ENCODE results near the gene ARHGAP22.

Gene ARHGAP22

DNA sequence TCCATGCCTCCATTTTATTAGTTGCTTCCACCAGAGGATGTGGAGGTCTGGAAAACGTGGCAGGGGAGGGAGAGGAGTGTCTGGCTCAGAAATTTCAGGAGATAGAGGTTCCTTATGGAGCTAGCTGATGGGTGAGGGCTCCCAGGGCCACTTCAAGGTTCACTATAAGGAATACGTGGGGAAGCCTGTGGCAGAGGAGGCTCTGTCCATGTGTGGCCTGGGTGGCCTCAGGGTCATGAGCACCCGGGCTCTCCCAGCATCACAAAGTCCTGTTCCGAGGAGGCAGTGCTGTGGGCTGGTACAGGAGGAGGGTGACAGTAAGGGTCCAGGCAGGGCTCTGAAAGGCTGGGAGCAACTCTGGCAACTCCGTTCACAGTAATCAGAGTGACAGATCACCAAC is 24.6 kb downstream of the ARHGAP22 start:
- no peak for DNase-seq

DNA sequence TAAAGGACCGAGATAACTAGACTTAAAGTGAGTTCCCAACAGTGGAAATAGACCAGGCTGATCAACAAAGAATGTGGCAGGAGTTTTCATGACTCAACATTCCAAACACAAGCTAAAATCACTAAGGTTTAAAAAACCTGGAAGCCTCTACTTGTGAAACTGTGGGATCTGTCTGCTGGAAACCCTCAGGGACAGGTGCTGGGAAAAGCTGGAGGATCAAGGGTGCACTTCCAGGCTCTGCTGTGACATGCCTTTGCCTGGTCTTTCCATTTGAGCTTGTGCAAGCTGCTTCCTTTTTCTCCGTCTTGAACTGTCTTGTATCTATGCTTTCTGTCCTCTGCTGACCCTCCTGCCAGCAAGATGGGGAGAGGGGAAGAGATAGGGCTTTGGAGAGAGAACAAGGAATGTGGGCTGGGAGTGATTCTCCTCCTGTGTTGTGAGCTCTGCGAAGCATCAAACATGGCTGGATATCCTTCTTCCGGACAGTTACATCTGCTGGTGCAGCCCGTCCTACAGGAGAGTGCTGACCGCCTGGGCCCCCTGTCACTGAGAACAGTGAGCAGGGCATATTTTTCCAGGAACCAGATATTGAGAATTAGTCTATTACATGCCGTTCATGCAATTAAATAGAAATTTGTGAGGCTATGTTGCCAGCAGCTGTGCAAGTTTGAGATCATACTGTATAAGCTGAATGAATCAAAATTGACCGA is 25.5 kb downstream of the ARHGAP22 start:
- peak; percentile 71 for DNase-seq

DNA sequence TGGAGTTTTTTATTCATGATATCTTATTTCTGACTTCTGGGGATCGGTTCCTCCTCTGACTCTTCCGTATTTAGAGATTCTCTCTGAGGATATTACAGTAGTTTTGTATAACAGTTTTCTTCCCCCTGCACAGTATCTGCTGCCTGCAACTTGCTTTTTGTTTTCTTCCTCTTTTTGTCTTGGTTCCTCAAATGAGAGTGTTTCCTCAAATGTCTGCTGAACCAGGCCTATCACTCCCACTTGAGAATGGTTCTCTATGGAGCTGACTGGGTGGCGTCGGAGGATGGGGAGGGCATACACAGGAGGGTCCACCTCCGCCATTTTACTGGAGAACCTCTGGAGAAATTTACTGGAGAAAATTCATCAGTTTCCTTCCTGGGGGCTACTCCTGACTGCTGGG is 27.7 kb downstream of the ARHGAP22 start:
- no peak for DNase-seq

DNA sequence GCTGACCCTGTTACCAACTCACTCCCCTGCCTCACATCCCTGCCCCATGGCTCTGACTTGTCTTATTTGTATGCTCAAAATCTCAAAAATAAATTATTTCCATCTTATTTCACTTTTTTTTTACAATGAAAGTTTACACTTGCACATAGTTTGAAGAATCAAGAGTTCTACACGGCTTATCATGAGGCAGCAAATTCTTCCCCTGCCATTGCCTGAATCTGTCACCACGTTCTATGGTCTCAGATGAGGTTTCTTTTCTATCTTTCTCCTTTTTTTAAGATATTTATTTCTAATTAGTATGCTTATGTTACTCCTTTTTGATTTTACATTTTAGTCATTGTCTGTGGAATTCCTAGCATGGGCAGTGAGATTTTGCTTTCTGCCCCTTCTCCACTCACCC is 28.4 kb downstream of the ARHGAP22 start:
- no peak for DNase-seq

DNA sequence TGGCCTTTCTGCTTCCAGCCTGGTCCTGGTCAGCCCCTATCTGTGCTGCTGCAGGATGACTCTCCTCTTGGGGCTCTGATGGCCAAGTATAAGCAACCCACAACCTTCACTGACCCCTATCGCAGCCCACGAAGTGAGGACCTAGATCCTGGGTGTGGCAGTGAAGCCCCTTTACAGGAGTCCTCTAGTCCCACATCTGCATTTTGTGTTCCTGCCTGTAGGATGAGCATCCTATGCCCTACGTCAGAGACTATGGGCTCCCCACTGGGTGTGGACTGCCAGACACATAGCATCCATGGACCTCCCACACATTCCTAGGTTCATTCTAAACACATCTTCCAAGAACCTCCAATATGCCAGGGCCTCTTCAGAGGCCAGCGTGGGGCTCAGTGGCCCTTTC is 29.0 kb downstream of the ARHGAP22 start:
- peak; percentile 20 for DNase-seq

DNA sequence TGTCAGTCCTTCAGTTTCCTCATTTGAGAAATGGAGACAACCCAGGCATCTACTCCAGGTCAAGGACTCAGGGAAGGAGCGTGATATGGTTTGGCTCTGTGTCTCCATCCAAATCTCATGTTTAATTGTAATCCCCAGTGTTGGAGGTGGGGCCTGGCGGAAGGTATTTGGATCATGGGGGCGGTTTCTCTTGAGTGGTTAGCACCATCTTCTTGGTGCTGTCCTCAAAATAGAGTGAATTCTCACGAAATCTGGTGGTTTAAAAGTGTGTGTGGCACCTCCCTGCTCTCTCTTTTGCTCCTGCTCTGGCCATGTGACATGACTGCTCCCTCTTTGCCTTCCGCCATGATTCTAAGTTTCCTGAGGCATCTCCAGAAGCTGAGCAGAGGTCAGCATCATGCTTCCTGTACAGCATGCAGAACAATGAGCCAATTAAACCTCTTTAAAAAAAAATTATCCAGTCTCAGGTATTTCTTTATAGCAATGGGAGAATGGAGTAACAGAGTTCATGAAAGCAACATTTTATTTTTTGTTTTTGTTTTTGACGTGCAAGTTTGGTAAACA is 30.0 kb downstream of the ARHGAP22 start:
- DNase-seq: peak; percentile 6

DNA sequence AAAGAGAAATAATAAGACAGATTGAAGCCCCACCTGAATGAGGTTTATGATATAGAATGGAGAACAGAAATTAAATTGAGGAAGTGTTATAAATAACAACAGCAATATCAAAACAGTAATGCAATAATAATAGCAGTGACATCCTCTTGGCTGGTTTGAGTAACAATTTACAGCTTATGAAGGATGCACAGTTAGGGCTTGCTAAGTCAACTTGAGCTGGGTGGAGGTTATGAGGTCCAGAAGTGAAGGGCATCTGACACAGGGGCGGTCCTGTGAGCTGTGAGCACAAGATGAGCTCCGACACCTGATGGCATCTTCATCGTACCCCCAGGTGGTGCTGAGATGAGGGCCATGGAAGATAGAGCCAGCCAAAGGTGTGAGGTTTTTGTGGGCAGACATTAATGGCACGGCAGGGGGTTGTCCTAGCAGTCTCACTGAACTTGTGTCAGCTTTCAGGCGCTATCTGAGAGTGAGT is 30.5 kb downstream of the ARHGAP22 start:
- DNase-seq: no peak

DNA sequence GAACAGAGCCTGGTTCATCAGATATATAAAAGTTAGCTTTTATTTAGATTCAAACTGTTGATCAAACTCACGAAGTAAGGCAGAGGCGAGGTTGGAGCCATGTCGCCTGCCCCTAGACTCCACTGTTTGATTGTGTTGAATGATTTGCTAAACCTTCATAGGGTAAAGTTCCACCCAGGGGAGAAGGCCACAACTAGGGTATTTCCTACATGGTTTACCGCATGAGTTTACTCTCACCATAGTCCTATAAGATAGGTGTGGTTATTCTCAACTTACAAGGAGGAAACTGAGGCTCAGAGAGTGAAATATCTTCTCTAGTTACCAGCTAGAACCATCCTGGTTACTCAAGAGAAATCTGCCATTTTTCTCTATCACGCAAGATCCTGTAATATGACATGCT is 31.8 kb downstream of the ARHGAP22 start:
- DNase-seq: no peak

DNA sequence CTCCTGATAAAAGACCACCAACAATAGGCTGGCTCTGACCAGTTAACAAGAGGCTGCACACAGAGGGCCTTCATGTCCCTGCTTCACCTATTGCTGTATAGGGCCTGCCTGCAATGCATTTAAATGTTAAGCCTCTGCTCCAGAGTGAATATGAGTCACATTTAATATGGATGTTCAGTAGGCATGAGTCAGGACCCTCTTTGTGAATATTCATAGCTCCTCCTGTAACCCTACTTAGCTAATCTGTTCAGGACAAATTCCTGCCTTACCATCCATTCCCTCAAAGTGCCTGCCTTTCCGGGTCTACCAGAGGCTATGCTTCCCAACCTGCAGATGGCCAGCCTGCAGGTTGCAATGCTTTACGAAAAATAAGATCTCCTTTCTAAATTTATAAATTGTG is 32.5 kb downstream of the ARHGAP22 start:
- DNase-seq: peak; percentile 17

DNA sequence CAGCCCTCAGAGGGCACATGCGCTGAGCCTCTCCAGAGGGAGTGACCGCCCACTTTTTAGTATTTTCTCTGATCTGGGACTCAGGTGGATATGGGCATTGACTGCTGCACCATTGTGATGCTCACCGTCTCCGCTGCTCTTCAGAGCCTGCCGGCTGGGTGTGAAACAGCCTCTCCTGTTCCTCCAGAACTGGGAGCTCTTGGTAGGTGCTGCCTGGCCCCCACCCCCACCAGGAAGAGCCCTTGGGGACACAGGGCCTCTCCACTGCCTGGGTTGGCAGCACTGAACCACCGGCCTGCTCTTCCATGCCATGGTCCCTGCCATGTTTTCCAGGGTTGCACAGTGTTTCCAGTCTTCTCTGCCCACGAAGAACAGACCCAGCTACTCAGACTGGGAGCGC is 36.3 kb downstream of the ARHGAP22 start:
- DNase-seq: no peak

DNA sequence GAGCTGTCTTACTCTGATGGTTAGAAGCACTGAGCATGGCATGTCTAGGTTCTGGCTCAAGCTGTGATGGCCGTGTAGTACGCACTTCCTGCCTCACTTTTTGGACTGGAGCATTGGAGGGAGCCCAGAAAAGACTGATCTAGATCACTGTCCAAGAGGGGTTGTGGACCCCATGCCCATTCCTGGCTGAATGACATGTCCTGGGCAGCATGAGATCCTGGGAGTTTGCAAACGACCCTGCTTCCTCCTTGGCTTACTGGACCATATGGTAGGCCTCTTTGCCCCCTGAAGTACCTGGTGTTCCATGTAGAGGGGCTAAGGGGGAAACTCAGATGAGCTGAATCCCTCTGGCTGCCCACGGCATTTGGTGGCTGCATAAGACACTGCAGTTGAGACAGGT is 36.7 kb downstream of the ARHGAP22 start:
- peak; percentile 26 for DNase-seq

DNA sequence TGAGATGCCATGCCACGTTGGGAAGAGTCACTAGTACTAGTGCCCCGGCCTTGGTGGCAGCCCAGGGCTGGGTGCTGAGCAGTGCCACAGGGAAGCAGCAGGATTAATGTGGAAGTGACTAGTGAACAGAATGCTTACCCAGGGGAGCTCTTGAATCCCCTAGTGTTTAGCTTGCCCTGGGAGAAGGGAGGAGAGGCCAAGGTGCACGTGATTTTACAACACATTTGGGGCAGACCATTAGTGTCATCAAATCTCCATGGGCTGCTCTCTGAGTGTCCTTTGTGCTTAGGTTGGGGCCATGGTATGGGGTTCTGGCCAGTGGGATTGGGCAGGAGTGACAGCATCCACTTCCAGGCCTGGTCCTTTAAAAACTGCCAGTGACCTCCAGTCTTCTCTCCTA is 37.5 kb downstream of the ARHGAP22 start:
- DNase-seq: peak; percentile 40

DNA sequence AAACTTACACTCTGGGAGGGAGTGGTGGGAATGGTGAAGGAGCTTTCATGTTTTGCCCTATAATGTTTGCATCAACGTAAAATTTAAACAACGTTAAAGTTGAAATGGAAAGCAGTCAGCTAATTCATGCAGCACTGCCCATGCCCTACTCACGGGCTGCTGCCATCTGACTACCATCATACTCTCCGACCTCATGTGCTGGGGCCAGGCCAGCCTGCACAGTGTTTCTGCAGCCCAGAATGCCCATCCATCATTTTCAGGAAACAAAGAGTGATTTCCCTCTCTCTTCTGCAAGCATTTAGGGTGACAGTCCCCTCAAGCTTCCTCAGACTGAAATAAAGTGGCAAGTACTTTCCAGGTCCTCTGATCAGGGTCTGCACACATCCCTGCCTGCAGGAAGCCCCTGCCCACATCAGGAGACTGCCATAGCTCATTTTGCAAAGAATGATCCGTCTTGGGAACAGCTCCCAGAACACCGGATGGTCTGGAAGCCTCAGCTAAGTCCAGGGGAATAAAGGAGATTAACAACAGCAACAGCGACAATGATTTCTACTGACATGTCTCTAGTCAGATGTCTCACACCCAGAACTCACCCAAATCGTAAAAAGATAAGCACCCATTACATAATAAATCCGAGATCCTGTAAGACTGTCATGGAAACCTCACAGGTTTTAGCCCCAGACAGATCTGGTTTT is 40.3 kb downstream of the ARHGAP22 start:
- peak; percentile 55 for DNase-seq

DNA sequence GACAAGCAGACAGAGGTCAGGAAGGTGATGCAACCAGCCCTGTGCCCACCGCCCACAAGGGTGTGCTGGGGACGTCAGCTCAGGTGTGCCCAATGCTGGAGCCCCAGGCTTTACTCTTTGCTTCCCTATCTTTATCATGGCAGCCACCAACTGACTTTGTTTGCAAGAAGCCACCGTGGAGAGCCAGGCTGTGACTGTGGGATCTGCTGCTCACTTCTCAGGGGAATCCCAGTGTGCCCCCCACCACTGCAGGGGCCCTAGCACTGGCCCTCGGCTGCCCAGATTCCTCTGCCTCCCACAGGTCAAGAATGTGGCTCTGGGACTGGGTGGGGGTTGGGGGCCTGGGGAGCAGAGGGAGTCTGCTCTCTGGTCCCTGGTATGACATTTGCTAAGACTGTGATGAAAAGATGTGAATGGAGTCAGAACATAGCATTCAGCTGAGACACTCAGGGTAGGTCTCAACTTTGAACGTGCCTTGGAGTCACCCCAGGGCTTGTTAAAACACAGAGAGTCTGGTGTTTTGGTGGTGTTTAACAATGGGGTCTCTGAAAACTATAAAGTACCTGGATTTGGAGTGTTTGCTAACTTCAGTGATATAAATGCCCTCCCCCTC is 47.3 kb downstream of the ARHGAP22 start:
- peak; percentile 53 for DNase-seq

DNA sequence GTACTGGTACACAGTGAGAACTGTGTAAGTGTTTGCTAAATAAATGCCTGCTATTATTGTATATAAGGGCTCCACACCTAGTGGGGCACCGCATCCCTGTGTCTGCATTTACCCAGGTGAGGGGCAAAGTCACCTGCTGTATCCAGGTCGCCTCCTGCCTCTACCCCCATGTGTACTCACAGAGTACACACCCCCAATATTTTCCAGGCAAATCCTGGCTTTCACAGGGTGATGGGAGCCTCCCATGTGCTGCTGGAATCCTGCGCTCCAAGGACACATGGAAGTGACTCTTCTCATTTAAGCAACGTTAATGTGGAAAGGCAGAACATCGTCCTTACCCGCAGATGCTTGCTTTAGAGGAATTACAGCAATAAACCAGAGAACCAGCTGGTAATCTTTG is 48.2 kb downstream of the ARHGAP22 start:
- peak; percentile 24 for DNase-seq

DNA sequence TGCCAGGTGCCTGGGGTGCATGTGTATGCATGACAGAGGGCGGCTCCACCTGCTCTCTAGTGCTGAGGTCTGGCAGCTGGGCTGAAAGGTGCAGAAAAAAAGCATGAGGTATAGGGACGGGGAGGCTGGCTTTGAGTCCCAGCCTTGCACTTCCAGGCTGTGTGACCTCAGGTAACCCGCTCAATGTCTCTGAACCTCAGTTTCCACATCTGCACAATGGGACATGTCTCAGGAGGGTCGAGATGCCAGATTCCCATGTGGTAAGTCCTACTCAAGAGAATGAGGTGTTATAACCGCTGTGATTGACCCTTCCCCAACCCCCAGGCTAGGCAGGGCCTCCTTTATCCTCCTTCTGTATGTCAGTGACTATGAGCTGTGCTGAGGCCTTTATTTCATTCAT is 48.8 kb downstream of the ARHGAP22 start:
- DNase-seq: peak; percentile 37

DNA sequence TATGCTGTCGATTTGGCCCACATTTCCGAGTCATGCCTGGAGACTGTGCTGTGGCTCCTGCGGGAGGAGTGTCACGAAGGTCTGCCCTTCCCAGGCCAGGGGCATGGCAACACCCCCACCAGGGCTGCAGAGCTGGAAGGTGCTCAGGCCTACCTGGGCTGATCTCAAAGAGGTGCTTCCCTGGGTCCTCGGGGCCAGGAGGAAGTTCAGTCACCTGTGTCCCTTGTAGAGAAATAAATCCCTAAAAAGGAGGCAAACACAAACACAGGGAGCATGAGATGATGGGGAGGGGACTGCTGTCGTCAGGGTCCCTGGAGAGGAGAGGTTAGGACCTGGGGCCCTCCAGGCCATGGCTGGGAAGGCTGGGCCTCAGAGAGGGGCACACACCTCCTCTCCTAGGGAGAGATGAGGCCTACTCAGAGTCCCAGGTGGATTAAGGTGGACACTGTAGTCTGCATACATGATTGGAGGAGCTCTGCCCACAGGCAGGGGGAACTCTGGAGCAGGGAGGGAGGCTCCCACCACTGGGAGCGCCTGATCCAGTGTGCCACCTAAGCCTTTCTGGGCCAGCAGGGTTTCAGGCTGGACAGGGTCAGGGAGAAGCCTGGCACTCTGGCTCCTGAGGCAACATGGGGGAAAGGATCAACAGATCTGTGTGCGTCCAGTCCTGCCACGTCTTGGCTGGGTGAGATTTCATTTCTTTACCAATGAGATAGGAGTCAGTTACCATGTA is 49.4 kb downstream of the ARHGAP22 start:
- no peak for DNase-seq

DNA sequence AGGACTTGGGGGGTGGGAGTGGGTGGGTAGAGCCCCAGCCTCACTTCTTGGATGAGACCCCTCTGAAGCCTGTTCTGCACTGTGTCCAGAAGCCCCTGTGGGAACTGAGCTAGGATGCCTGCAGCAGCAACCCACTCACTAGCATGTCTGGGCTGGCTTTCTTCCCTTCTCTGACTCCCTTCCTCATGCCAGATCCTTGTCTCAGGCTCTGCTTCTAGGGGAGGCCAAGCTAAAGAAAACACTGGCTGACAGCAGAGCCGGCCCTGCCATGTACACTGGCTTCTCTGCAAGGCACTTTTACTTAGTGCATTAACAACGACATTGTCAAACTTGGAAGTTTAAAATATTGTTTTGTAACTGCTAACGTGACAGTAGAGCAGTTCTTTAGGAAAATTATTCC is 50.2 kb downstream of the ARHGAP22 start:
- no peak for DNase-seq

DNA sequence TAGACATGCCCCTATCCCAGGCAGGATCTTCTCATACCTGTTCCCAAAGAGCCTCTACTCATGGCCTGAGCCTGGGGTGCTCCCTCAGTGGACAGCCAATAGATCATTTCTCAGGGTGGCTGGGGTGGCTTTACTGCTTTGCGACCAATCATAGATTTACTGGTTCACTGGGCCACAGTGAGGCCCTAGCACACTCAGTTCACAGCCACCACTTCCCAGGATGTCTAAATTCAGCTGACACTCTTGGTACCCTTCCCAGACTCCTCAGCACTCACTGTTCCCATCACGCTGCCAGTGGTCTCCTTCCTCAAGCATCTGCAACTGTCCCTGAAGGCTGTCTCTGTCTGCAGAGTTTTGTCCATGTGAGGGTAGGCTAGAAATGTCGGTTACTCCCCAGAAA is 50.6 kb downstream of the ARHGAP22 start:
- DNase-seq: no peak

DNA sequence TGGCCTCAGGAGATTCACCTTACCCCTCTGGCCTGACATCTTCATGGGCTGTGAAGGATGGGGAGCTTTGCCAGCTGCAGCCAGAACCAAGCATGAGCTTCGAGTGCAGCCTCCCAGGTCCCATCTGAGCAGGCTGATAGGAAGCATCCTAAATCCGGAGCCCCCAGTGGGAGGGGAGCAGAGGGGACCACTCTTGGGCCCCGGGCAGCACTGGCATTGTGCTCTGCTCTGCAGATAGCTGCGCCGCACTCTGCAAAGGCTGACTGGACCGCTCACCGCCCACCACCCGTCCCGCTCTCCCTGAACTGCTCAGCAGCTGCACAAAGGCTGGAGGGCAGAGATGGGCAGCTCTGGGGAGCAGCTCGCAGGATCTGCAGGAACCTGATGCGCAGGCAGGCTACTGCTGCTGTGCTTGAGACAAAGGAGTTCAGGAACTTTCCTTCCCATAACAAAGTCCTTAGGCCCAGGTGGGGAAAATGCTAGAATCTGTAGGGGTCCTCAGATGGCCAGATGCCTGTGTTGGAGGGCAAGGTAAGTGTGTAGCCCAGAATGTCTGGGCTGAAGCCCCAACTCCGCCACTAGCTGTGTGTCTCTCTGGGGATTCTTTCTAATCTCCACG is 51.8 kb downstream of the ARHGAP22 start:
- DNase-seq: no peak

DNA sequence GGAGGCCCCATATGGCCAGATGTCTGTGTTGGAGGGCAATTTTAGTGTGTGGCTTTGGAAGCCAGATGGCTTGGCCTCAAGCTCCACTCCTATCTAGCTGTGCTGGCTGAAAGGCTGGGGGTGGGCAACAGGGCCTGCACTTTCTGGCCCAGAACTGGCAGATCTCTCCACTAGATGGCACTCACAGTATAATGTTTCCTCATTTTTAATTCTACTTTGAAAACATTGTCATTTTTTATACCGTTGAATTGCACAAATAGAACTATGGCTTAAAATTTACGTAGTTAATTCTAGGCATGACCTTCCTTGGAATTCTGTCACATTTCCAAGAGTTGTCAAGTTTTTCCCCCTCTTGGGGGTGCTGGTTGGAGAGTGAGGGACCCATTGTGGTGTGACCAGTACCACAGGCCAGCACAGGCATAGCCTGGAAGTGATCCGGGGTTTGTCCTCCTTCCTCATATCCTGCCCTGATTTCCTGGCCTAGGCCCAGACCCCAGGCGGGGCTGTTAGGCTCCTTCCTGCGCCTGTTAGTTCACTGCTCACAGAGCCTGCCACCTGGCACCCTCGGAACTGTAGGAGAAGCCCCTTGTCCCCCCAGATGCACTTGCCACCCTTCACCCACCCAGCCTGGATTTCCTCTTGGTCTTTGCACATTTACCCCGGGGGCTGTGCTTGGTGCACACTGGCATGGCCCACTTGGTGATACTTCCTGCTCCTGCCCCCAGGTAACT is 52.8 kb downstream of the ARHGAP22 start:
- no peak for DNase-seq

DNA sequence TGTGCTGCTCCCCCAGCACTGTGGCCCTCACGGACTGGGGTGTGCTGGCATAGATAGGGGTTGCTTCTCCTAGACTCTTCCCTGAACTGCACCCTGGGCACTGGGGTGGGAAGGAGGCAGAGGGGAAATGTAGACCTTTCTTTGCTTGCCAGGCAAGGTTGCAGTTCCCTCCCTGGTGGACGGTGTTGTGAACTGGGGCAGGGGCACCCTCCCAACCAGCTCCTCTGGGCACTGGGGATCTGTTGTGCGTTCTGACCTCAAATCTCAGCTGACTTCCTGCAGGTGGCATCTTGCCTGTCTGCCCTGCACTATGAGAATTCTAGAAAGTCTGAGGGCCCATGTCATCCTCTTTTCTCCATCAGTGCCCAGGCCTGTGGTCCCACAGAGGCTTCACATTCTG is 53.9 kb downstream of the ARHGAP22 start:
- no peak for DNase-seq

Measured in islet precursor cell (in vitro differentiated cells).